ENCODE measurements around the gene SLC47A2.
A peak's percentile ranks its signal among the peaks of the same experiment; 100 is the strongest.

Gene SLC47A2

DNA sequence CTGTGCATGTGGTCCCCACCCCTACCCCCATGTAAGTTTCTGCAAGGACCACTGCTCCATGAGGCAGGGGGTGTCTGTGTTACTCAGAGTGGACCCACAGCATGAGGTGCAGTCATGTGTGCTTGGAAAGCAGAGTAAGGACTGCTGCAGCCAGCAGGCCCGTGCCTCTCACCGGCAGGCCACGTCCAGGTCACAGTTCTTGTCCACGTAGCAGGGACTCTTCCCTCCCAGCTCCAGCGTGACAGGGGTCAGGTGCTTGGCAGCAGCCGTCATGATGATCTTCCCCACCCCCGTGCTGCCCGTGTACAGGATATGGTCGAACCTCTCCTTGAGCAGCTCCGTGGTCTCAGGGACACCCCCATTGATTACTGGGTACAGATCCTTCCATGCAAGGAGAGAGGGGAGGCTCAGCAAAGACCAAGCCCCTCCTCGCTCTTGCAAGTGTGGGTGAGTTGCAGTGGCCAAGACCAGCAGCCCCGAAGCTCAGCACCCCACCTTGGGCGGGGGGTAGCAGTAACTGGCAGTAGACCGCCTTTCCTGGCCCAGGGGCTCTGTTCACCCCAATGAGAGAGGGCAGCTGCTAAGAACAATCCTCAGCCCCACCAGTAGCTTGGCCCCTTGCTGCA is 25.6 kb upstream of the SLC47A2 start:
- Histone ChIP-seq H2BK5ac (ENCODE audit: low read depth, low read length, poor library complexity, severe bottlenecking) (no peak overlapping the region), H3K4ac (ENCODE audit: low read depth in 1 of 2, low read length in 2 of 2) (no peak overlapping the region), H3K9ac (ENCODE audit: low read length) (no peak overlapping the region), H3K4me3 (ENCODE audit: insufficient read depth in 1 of 2, low read depth in 1 of 2, low read length in 2 of 2) (no peak overlapping the region), H2AK5ac (ENCODE audit: low read length, severe bottlenecking) (no peak overlapping the region), H2AFZ (ENCODE audit: low read depth, low read length) (no peak overlapping the region), H3K4me2 (ENCODE audit: low read length, poor library complexity, severe bottlenecking) (no peak overlapping the region), H2BK15ac (ENCODE audit: low read depth, poor library complexity, severe bottlenecking) (no peak overlapping the region), H4K8ac (ENCODE audit: low read length) (no peak overlapping the region), H4K91ac (ENCODE audit: low read length) (no peak overlapping the region), H3K27me3 (ENCODE audit: control insufficient read depth in 1 of 2, insufficient read depth in 1 of 2, low read length in 2 of 2) (peaks cover 8 to 18% of the 10 kb centered on the region in 2 experiments), H3K27ac (ENCODE audit: low read length, poor library complexity, severe bottlenecking) (no peak overlapping the region), H3K23ac (ENCODE audit: low read length in 2 of 2) (no peak overlapping the region), H3K14ac (ENCODE audit: low read length in 2 of 2) (peak overlapping the region in 1 of 2 experiments; percentile 5), H3K79me1 (replicated peaks; ENCODE audit: low read length, poor library complexity, severe bottlenecking) (no peaks in the 10 kb centered on the region), H2BK120ac (ENCODE audit: low read depth, low read length) (no peak overlapping the region), H2BK12ac (ENCODE audit: low read length in 2 of 2) (no peak overlapping the region), H3K36me3 (ENCODE audit: control insufficient read depth in 1 of 2, insufficient read depth in 2 of 2, low read depth in 1 of 2, low read length in 2 of 2) (no peaks in the 10 kb centered on the region), H3K18ac (ENCODE audit: low read depth in 1 of 2, low read length in 2 of 2) (no peak overlapping the region), H3K4me1 (ENCODE audit: control insufficient read depth, insufficient read depth, low read depth, low read length) (peaks cover 12% of the 10 kb centered on the region), H3K9me3 (ENCODE audit: control insufficient read depth, low read length) (no peaks in the 10 kb centered on the region)
- DNase-seq, result no peak
- 89% methylated on average over 14 of the region's 14 CpGs for WGBS

DNA sequence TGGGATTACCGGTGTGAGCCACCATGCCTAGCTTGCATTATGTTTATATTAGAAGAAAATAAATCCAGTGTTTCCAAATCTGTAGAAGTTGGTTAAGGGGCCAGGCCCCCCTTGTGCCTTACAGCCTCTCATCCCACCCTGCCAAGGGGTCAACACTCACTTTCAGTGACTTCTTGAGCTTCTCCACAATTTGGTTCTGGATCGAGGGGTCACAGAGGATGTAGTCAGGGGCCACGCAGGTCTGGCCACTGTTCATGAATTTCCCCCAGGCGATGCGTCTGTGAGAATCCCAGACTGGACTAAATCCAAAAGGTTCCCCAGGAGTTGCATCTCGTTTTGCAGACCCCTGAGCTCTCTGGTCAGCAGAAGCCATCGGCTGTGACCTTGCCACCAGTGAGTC is 24.5 kb upstream of the SLC47A2 start:
- WGBS, result 81% methylated on average over 6 of the region's 7 CpGs
- no peak overlapping the region for H2BK120ac ChIP-seq (ENCODE audit: low read depth, low read length)
- H3K23ac ChIP-seq (ENCODE audit: low read length in 2 of 2), result no peak overlapping the region

DNA sequence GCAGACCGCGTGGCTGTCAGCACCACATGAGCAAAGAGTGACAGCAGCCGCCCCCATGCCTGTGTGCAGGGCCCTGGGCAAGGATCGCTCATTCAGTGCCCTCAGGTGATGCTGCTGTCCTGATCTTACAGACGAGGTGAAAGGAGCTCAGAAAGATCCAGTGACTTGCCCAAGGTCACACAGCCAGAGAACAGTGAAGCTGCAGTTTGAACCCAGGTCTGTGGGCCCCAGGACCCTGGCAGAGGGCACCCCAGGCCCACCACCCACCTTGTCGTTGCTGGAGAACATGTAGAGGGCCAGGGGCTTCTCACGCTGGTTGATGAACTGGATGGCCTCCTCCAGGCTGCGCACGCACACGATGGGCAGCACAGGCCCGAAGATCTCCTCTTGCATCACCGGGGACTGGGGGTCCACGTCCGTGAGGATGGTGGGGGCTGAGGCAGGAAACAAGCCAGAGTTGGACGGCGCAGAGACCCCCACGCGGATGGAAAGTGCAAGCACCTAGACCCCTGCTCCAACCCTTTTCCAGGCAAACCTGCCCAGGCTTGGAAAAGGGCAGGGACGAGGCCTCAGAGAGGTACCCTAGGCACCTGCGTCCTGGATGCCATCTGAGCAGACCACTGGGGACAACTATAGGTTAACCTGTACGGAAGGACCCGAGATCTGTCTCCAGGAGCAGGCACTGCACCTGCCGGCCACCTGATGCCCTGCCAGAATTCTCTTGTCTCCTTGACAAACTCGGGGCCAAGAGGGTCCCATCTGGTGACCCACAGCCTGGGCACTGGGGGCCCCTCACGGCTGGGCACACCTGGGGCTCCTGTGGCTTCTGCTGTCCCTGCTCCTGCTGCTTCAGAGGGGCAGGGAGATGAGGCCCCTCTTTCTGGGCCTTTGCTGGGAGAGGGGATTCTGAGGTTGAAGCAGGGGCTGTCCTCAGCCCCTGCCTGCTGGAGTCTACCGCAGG is 23.1 kb upstream of the SLC47A2 start:
- no peak overlapping the region for H4K8ac ChIP-seq (ENCODE audit: low read length)
- no peak overlapping the region for H2AFZ ChIP-seq (ENCODE audit: low read depth, low read length)
- H2BK15ac ChIP-seq (ENCODE audit: low read depth, poor library complexity, severe bottlenecking), result no peak overlapping the region
- no peak overlapping the region for H3K4me3 ChIP-seq (ENCODE audit: insufficient read depth in 1 of 2, low read depth in 1 of 2, low read length in 2 of 2)
- 91% methylated on average over 24 of the region's 26 CpGs for WGBS
- no peak overlapping the region for H2BK5ac ChIP-seq (ENCODE audit: low read depth, low read length, poor library complexity, severe bottlenecking)
- peaks cover 8 to 14% of the 10 kb centered on the region in 2 experiments for H3K27me3 ChIP-seq (ENCODE audit: control insufficient read depth in 1 of 2, insufficient read depth in 1 of 2, low read length in 2 of 2)
- no peak overlapping the region for H3K4ac ChIP-seq (ENCODE audit: low read depth in 1 of 2, low read length in 2 of 2)
- H3K36me3 ChIP-seq (ENCODE audit: control insufficient read depth in 1 of 2, insufficient read depth in 2 of 2, low read depth in 1 of 2, low read length in 2 of 2), result no peaks in the 10 kb centered on the region
- no peaks in the 10 kb centered on the region for H3K79me1 ChIP-seq (replicated peaks; ENCODE audit: low read length, poor library complexity, severe bottlenecking)
- H4K91ac ChIP-seq (ENCODE audit: low read length), result no peak overlapping the region
- H2BK12ac ChIP-seq (ENCODE audit: low read length in 2 of 2), result no peak overlapping the region
- no peak overlapping the region for H3K9ac ChIP-seq (ENCODE audit: low read length)
- H3K4me2 ChIP-seq (ENCODE audit: low read length, poor library complexity, severe bottlenecking), result no peak overlapping the region
- H3K4me1 ChIP-seq (ENCODE audit: control insufficient read depth, insufficient read depth, low read depth, low read length), result peaks cover 3% of the 10 kb centered on the region
- H3K18ac ChIP-seq (ENCODE audit: low read depth in 1 of 2, low read length in 2 of 2), result no peak overlapping the region
- no peak overlapping the region for H3K23ac ChIP-seq (ENCODE audit: low read length in 2 of 2)
- no peak overlapping the region for H2AK5ac ChIP-seq (ENCODE audit: low read length, severe bottlenecking)
- DNase-seq, result no peak
- no peaks in the 10 kb centered on the region for H3K9me3 ChIP-seq (ENCODE audit: control insufficient read depth, low read length)
- no peak overlapping the region for H2BK120ac ChIP-seq (ENCODE audit: low read depth, low read length)
- H3K14ac ChIP-seq (ENCODE audit: low read length in 2 of 2), result no peak overlapping the region
- no peak overlapping the region for H3K27ac ChIP-seq (ENCODE audit: low read length, poor library complexity, severe bottlenecking)

More for the DNA sequence above, 24.5 kb upstream of the SLC47A2 start:
- H3K79me1 ChIP-seq (replicated peaks; ENCODE audit: low read length, poor library complexity, severe bottlenecking), result no peaks in the 10 kb centered on the region
- peaks cover 10% of the 10 kb centered on the region for H3K4me1 ChIP-seq (ENCODE audit: control insufficient read depth, insufficient read depth, low read depth, low read length)
- H3K9ac ChIP-seq (ENCODE audit: low read length), result no peak overlapping the region
- H3K27ac ChIP-seq (ENCODE audit: low read length, poor library complexity, severe bottlenecking), result no peak overlapping the region
- H3K4ac ChIP-seq (ENCODE audit: low read depth in 1 of 2, low read length in 2 of 2), result no peak overlapping the region
- DNase-seq, result no peak
- peaks cover 11 to 18% of the 10 kb centered on the region in 2 experiments for H3K27me3 ChIP-seq (ENCODE audit: control insufficient read depth in 1 of 2, insufficient read depth in 1 of 2, low read length in 2 of 2)
- H4K8ac ChIP-seq (ENCODE audit: low read length), result no peak overlapping the region
- H4K91ac ChIP-seq (ENCODE audit: low read length), result no peak overlapping the region
- H3K4me2 ChIP-seq (ENCODE audit: low read length, poor library complexity, severe bottlenecking), result no peak overlapping the region
- H2AK5ac ChIP-seq (ENCODE audit: low read length, severe bottlenecking), result no peak overlapping the region
- no peak overlapping the region for H2AFZ ChIP-seq (ENCODE audit: low read depth, low read length)
- no peak overlapping the region for H3K14ac ChIP-seq (ENCODE audit: low read length in 2 of 2)
- H2BK5ac ChIP-seq (ENCODE audit: low read depth, low read length, poor library complexity, severe bottlenecking), result no peak overlapping the region
- no peak overlapping the region for H2BK15ac ChIP-seq (ENCODE audit: low read depth, poor library complexity, severe bottlenecking)
- no peak overlapping the region for H3K4me3 ChIP-seq (ENCODE audit: insufficient read depth in 1 of 2, low read depth in 1 of 2, low read length in 2 of 2)
- H2BK12ac ChIP-seq (ENCODE audit: low read length in 2 of 2), result no peak overlapping the region
- H3K36me3 ChIP-seq (ENCODE audit: control insufficient read depth in 1 of 2, insufficient read depth in 2 of 2, low read depth in 1 of 2, low read length in 2 of 2), result no peaks in the 10 kb centered on the region
- H3K18ac ChIP-seq (ENCODE audit: low read depth in 1 of 2, low read length in 2 of 2), result no peak overlapping the region
- H3K9me3 ChIP-seq (ENCODE audit: control insufficient read depth, low read length), result no peaks in the 10 kb centered on the region

DNA sequence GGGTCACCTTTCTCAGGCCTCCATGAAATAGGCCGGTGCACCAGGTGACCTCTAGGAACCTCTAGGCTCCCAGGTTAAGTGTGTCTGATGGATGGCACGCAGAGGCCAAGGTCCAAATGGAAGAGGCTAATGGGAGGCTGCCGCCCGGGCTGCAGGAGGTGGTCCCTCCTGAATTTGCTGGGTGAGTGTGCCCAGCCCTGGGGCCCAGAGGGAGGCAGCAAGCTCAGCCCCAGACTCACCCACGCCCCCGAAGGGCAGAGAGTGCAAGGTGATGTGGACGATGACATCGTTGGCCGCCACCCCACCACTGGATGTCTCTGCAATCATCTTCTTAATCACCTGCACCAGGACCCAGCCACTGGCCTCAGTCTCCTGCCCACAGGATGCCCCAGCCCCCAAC is 22.4 kb upstream of the SLC47A2 start:
- H3K4ac ChIP-seq (ENCODE audit: low read depth in 1 of 2, low read length in 2 of 2), result no peak overlapping the region
- H2AK5ac ChIP-seq (ENCODE audit: low read length, severe bottlenecking), result no peak overlapping the region
- H3K27ac ChIP-seq (ENCODE audit: low read length, poor library complexity, severe bottlenecking), result no peak overlapping the region
- H3K23ac ChIP-seq (ENCODE audit: low read length in 2 of 2), result no peak overlapping the region
- no peak overlapping the region for H4K91ac ChIP-seq (ENCODE audit: low read length)
- H3K4me1 ChIP-seq (ENCODE audit: control insufficient read depth, insufficient read depth, low read depth, low read length), result no peaks in the 10 kb centered on the region
- no peak overlapping the region for H2BK5ac ChIP-seq (ENCODE audit: low read depth, low read length, poor library complexity, severe bottlenecking)
- H2AFZ ChIP-seq (ENCODE audit: low read depth, low read length), result no peak overlapping the region
- no peaks in the 10 kb centered on the region for H3K36me3 ChIP-seq (ENCODE audit: control insufficient read depth in 1 of 2, insufficient read depth in 2 of 2, low read depth in 1 of 2, low read length in 2 of 2)
- no peaks in the 10 kb centered on the region for H3K9me3 ChIP-seq (ENCODE audit: control insufficient read depth, low read length)
- DNase-seq, result no peak
- H3K9ac ChIP-seq (ENCODE audit: low read length), result no peak overlapping the region
- H3K27me3 ChIP-seq (ENCODE audit: control insufficient read depth in 1 of 2, insufficient read depth in 1 of 2, low read length in 2 of 2), result peaks cover 6 to 19% of the 10 kb centered on the region in 2 experiments
- no peak overlapping the region for H3K18ac ChIP-seq (ENCODE audit: low read depth in 1 of 2, low read length in 2 of 2)
- no peak overlapping the region for H2BK12ac ChIP-seq (ENCODE audit: low read length in 2 of 2)
- H4K8ac ChIP-seq (ENCODE audit: low read length), result no peak overlapping the region
- H3K14ac ChIP-seq (ENCODE audit: low read length in 2 of 2), result no peak overlapping the region
- no peak overlapping the region for H2BK120ac ChIP-seq (ENCODE audit: low read depth, low read length)
- no peaks in the 10 kb centered on the region for H3K79me1 ChIP-seq (replicated peaks; ENCODE audit: low read length, poor library complexity, severe bottlenecking)
- no peak overlapping the region for H3K4me3 ChIP-seq (ENCODE audit: insufficient read depth in 1 of 2, low read depth in 1 of 2, low read length in 2 of 2)
- no peak overlapping the region for H3K4me2 ChIP-seq (ENCODE audit: low read length, poor library complexity, severe bottlenecking)
- WGBS, result 89% methylated on average over 9 of the region's 9 CpGs
- H2BK15ac ChIP-seq (ENCODE audit: low read depth, poor library complexity, severe bottlenecking), result no peak overlapping the region

Measured in mesenchymal stem cell (in vitro differentiated cells and primary cell).